ENCODE data around the gene PLAA.

PLAA gene

GRCh38 chr9:26935847-26936246, 11.2 kb downstream of the PLAA start:
- H3K4me3 ChIP-seq (ENCODE audit: low read depth, low read length) = no peak overlapping the region
- no peak for TF ChIP-seq CTCF (IDR thresholded peaks at IDR 0.05; ENCODE audit: borderline replicate concordance, insufficient read depth, low read depth, low read length)

- TF ChIP-seq CTCF (IDR thresholded peaks at IDR 0.05; ENCODE audit: borderline replicate concordance, insufficient read depth, low read depth, low read length) = no peak
- no peak overlapping the region for H3K4me3 ChIP-seq (ENCODE audit: low read depth, low read length)
Measured at GRCh38 chr9:26928902-26929495, 18.0 kb downstream of the PLAA start.

- TF ChIP-seq CTCF (IDR thresholded peaks at IDR 0.05; ENCODE audit: borderline replicate concordance, insufficient read depth, low read depth, low read length) = no peak
- H3K4me3 ChIP-seq (ENCODE audit: low read depth, low read length) = no peak overlapping the region
Measured at GRCh38 chr9:26925609-26926008, 21.4 kb downstream of the PLAA start.

- no peak overlapping the region for H3K4me3 ChIP-seq (ENCODE audit: low read depth, low read length)
- no peak for TF ChIP-seq CTCF (IDR thresholded peaks at IDR 0.05; ENCODE audit: borderline replicate concordance, insufficient read depth, low read depth, low read length)
Measured at GRCh38 chr9:26919698-26920097, 27.3 kb downstream of the PLAA start.

- H3K4me3 ChIP-seq (ENCODE audit: low read depth, low read length) = no peak overlapping the region
- no peak for TF ChIP-seq CTCF (IDR thresholded peaks at IDR 0.05; ENCODE audit: borderline replicate concordance, insufficient read depth, low read depth, low read length)
Measured at GRCh38 chr9:26913138-26913668, 33.8 kb downstream of the PLAA start.

- no peak overlapping the region for H3K4me3 ChIP-seq (ENCODE audit: low read depth, low read length)
- TF ChIP-seq CTCF (IDR thresholded peaks at IDR 0.05; ENCODE audit: borderline replicate concordance, insufficient read depth, low read depth, low read length) = no peak
Measured at GRCh38 chr9:26904671-26905070, 42.4 kb downstream of the PLAA start.

GRCh38 chr9:26904070-26904469, 43.0 kb downstream of the PLAA start:
- no peak for TF ChIP-seq CTCF (IDR thresholded peaks at IDR 0.05; ENCODE audit: borderline replicate concordance, insufficient read depth, low read depth, low read length)
- no peak overlapping the region for H3K4me3 ChIP-seq (ENCODE audit: low read depth, low read length)

Data from GM12875 (cell line).